HFF-Myc (cell line): ENCODE data around the gene RBM19.
A peak's percentile ranks its signal among the peaks of the same experiment; 100 is the strongest.

ENCODE experiments used
- DNase-seq: peaks from one replicate; pipeline ENCODE4 v3.0.0-alpha.2; 2011; ENCODE audit warnings: low read depth; ENCODE audit errors: extremely low read depth
- H3K4me3 ChIP-seq: replicated peaks from 2 replicates; pipeline ENCODE4 v1.5.1; 2011; ENCODE audit warnings: low read depth, mild to moderate bottlenecking, control low read depth, low read length
- TF ChIP-seq, protein P1 (sequence below): IDR thresholded peaks from 2 replicates; pipeline ENCODE4 v1.5.1; 2012; ENCODE audit warnings: mild to moderate bottlenecking, low read depth, low read length, control low read depth; ENCODE audit errors: missing control alignments

The RBM19 gene

DNA sequence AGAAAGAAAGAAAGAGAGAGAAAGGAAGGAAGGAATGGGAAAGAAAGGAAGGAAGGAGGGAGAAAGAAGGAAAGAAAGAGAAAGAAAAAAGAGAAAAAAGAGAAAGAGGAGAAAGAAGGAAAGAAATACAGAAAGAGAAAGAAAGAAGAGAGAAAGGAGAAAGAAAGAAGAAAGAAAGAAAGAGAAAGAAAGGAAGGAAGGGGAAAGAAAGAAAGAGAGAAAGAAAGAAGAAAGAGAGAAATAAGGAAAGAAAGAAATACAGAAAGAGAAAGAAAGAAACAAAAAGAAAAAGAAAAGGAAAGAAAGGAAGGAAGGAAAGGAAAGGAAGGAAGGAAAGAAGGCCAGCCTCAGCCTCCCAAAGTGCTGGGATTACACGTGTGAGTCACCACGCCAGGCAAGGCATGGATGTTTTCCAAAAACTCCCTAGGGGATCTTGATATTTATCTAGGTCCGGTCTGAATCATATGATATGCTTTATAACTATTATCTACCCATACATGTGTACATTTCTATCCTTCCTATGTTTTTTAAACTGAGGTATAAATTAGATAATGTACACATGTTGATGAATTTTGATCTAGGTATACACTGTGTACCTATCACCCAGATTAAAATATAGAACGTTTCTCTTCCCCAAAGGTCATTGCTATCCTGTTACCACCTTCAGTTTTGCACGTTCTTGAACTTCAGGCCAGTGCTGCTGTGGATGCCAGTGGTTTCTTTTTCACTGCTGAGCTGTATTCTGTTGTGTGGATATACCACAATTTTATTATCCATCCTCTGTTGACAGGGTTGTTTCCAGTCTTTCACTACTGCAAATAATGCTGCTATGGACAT, 177.9 kb downstream of the RBM19 start:
- DNase-seq, result peak; percentile 7
- TF ChIP-seq, protein P1, sequence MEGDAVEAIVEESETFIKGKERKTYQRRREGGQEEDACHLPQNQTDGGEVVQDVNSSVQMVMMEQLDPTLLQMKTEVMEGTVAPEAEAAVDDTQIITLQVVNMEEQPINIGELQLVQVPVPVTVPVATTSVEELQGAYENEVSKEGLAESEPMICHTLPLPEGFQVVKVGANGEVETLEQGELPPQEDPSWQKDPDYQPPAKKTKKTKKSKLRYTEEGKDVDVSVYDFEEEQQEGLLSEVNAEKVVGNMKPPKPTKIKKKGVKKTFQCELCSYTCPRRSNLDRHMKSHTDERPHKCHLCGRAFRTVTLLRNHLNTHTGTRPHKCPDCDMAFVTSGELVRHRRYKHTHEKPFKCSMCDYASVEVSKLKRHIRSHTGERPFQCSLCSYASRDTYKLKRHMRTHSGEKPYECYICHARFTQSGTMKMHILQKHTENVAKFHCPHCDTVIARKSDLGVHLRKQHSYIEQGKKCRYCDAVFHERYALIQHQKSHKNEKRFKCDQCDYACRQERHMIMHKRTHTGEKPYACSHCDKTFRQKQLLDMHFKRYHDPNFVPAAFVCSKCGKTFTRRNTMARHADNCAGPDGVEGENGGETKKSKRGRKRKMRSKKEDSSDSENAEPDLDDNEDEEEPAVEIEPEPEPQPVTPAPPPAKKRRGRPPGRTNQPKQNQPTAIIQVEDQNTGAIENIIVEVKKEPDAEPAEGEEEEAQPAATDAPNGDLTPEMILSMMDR, result no peak
- no peak overlapping the region for H3K4me3 ChIP-seq

DNA sequence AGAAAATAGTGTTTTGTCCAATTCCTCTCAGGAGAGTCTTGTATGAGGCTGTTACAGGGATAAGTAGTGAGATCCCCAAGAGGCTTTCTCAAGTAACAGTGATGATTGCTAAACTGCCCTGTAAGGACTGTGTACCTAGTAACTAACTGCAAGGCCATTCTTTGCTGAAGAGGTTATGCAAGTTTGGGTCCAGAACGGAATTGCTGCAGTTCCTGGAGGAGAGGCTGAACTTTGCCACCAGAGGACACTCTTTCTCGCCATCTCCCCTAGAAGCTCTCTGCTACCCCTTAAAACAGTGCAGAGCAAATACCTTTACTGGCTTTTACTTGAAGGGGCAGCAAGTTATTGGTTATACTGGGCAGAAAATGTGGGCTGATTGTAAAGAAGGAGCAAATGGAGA, 180.0 kb downstream of the RBM19 start:
- TF ChIP-seq, protein P1, result no peak
- H3K4me3 ChIP-seq, result no peak overlapping the region
- no peak for DNase-seq

- TF ChIP-seq, protein P1, result no peak
- no peak overlapping the region for H3K4me3 ChIP-seq
- no peak for DNase-seq
These were observed 182.3 kb downstream of the RBM19 start for GRCh38 chr12:113783811-113784210.

- TF ChIP-seq, protein P1, result no peak
- no peak overlapping the region for H3K4me3 ChIP-seq
- DNase-seq, result no peak
These were observed 183.3 kb downstream of the RBM19 start for GRCh38 chr12:113782873-113783272.

DNA sequence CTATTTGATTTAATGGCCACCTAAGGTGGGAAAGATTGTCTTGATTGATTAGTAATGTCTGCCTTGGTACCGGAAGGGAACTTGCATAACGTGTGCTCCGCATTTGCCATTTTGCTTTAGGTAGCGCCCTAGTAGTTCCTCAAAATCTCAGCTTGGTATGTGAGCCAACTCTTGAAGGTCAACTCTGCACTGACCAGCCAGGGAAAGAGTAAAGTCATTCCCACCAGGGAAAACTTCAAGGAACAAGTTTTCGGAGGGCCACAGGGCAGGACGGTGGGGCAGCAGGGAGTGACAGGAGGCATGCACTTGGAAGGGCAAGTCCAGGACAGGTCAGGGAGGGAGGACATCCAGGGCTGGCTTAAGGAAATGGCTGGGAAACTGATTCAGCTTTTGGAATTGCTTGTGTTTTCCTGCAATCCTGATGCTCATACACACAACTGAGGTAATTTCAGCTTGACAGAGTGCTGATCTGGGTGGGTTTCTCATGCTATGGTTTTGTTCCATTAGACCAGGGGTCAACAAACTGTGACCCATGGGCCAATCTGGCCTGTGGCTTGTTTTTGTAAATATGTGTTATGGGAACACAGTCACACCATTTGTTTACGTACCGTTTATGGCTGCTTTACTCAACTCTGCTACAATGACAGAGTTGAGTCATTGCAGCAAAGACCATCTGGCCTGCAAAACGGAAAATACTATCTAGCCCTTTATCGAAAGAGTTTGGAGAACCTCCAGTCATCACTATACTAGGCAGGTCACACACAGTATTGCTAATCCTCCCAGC, 184.5 kb downstream of the RBM19 start:
- no peak overlapping the region for H3K4me3 ChIP-seq
- DNase-seq, result peak; percentile 19
- TF ChIP-seq, protein P1, result no peak

GRCh38 chr12:113779774-113780173, 186.4 kb downstream of the RBM19 start:
- DNase-seq, result no peak
- no peak overlapping the region for H3K4me3 ChIP-seq
- TF ChIP-seq, protein P1, result no peak
